GM18907 (cell line): ENCODE measurements around the gene SRSF5.

Experiments
- ATAC-seq: cut with Tn5 transposase; IDR thresholded peaks from one replicate; pipeline ENCODE4 v1.9.1; 2021; ENCODE audit warnings: mild to moderate bottlenecking, moderate library complexity; ENCODE audit not compliant: unreplicated experiment

The SRSF5 gene

GRCh38 chr14:69769623-69770022 lies 2.7 kb downstream of the SRSF5 start:
- no peak for ATAC-seq

DNA sequence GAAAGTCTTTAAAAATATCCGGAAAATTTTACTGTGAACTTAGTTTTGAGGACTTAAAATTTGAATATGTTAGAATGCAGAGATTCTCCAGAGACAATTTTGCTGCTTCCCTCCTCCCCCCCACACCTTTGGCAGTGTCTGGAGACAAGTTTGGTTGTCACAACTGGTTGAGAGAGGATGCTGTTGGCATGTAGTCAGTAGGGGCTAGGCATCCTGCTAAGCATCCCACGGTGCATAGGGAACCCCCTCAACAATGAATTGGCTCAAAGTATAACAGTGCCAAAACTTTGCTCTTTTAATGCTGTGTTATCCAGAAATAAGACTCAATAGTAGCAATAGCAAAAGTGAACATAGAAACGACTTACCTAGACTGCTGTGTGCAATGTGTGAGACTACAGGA lies 3.6 kb downstream of the SRSF5 start:
- no peak for ATAC-seq

DNA sequence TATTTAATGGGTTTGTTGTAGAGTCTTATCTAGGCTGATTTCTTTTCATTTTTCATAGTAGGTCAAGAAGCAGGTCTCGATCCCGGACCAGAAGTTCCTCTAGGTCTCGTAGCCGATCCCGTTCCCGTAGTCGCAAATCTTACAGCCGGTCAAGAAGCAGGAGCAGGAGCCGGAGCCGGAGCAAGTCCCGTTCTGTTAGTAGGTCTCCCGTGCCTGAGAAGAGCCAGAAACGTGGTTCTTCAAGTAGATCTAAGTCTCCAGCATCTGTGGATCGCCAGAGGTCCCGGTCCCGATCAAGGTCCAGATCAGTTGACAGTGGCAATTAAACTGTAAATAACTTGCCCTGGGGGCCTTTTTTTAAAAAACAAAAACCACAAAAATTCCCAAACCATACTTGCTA lies 4.2 kb downstream of the SRSF5 start:
- no peak for ATAC-seq

- no peak for ATAC-seq
Observed at GRCh38 chr14:69772082-69773017, 5.4 kb downstream of the SRSF5 start.

- ATAC-seq = no peak
Observed at GRCh38 chr14:69773571-69774276, 6.8 kb downstream of the SRSF5 start.

GRCh38 chr14:69775012-69775411 lies 8.1 kb downstream of the SRSF5 start:
- ATAC-seq = no peak

GRCh38 chr14:69776875-69777453 lies 10.0 kb downstream of the SRSF5 start:
- ATAC-seq = no peak

- no peak for ATAC-seq
Observed at GRCh38 chr14:69779088-69779487, 12.1 kb downstream of the SRSF5 start.

- no peak for ATAC-seq
Observed at GRCh38 chr14:69780092-69780491, 13.2 kb downstream of the SRSF5 start.

DNA sequence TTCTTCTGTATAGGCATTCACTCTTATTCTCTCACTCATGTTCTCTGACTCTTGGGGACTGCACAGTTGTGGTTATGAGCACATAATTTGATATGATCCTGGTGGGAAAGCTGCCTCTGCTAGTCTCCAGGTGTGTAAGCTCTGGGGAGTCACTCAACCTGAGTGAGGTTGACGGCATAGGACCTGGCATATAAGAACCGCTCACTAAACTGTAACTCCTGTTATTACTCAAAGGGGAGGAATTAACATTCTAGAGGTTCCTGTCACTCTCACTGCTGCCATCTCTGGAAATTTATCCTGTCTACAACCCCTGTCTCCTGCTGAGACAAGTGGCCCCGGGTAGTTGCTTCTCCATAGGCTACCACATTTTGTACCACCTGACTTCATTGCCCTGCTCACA lies 14.0 kb downstream of the SRSF5 start:
- no peak for ATAC-seq

GRCh38 chr14:69784942-69785341 lies 18.0 kb downstream of the SRSF5 start:
- ATAC-seq = no peak

GRCh38 chr14:69786603-69787002 lies 19.7 kb downstream of the SRSF5 start:
- no peak for ATAC-seq

DNA sequence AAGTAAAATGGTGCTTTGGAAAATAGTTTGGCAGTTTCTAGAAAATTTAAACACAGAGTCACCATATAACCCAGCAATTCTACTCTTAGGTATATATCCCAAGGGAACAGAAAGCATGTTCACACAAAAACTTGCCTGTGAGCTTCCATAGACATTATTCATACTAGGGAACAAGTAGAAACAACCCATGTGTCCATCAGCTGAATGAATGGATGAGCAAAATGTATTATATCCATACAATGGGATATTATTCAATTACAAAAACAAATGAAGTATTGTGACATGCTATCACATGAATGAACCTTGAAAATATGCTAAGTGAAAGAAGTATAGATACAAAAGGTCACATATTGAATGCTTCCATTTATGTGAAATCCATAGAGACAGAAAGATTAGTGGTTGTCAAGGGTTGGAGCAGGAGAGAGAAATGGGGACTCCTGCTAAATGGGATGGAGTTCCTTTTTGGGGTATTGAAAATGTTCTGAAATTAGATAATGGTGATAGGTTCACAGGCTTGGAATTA lies 22.2 kb downstream of the SRSF5 start:
- ATAC-seq = no peak

DNA sequence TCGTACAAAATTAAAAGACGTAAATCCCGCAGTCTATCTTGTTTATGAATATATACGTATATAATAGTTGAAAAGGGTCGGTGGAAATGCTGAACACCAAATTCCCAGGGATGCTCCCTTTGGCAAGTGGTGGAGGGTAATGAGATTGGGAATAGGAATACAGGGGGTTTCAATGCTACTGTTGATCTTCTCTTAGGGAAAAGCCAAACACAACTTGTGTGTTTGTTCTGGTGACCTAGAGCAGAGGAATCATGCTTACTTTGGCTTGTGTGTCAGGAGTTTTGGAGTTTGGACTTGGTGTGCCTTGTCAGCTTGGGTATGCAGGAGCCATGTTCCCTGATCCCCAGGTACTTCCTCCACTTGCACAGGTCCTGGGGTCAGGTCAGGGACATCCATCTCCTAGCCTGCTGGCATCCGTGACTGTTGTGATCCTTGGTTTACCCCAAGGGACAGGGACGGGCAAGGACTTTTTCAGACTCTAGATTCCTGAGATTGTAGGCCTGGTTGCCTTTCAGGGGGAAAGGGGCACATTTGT lies 26.0 kb downstream of the SRSF5 start:
- ATAC-seq = no peak

DNA sequence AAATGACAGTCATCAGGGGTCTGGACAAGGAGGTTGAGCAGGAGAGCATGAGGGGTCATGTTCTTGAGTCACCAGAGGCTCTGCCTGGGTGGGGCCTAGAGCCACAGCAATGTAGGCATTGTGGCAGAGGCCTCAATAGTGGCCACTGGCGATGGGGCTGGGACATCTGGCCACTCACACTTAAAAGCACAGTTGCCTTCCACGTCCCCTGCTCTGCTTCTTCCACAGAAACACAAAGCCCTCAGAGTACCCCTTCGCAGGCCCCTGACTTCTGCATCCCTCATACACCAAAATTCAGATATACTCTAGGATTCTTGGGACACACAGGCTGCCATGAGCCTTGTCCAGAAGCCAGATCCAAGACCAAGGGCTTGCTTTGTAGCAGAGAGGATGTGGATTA lies 27.8 kb downstream of the SRSF5 start:
- ATAC-seq = no peak

DNA sequence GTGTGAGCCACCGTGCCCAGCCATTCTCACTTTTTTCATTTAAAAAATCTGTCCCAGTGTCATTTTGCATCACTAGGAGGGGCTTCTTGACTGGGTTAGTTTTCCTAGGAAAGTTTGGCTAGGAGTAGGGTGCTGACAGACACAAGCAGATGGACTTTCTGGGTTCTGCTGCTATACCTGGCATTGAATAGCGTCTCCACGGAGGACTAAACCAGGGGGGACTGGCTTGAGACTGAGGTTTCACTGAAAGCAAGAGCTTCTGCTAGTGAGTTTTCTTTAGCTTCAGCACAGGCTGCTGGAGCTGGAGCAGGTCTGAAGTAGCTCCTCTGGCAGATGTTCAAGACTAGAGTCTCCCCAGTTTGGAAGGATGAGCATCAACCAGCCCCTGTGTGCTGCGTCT lies 28.7 kb downstream of the SRSF5 start:
- ATAC-seq = no peak

DNA sequence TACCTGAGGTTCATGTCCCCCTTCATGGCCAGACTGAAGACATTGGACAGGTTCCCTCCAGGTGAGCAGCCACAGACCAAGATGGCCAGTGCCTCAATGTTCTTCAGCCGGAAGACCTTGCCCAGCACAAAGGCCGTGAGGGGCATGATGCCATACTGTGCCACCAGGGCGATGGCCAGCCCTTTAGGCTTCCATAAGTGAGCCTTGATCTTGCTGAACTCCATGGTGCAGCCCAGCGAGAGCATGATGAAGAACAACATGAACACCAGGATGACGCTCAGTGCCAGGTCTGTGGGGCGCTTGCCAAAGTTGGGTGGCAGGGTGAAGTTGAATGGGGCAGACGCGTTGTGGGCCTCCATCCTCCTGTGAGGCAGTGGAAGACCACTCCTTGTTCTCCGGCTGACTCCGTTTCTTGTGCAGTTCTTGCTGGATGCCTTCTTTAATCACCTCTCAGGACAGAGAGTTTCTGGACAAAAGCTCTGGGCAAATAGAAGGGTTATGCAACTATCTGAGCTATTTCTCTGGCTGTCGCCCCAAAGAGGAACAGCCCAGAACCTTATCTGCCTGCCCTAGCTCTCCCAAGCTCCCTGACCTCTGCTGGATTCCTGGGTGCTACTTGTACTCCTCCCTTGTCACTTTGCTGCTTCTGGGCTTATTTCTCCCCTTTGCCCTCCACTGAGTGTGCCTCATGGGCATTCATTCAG lies 30.0 kb downstream of the SRSF5 start, which contains the start of gene SLC10A1:
SLC10A1 (minus strand) TSS at position 445 of the 704 bp plus-strand sequence; CDS start at position 359, 86 bp downstream.
- ATAC-seq = no peak

DNA sequence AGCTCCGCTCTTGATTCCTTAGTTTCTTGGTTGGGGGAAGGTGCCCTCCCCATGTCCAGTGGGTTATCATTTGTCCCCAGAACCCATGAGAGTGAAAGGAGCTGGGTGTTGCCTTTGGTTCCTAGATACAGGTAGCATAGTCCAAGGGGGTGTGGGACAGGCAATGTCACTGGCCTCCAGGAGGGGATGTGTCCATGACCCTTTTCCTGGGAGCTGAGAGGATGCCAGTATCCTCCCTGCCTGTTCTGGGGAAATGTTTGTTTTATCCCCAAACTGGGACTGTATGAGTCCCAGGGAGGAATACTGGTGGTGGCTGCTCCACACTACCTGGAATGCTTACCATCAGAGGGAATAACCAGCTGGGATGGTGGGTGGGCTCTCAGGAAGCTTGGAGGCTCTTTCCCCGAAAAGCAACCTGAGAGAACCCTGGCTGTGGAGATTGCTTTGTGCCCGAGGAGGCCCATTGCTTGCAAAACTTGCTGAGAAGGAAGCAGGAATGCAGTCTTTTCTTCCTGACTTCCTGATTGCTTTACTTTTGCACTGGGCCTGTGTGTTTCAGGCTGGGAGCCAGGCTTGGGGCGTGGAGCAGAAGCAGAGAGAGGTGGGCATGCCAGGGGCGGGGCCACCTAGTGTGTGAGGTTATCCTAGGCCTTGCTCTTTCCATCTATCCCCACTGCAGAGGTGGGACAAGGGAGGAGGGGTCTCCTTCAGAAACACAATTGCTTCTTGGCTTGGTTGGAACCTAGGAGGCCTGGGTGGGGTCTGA lies 30.8 kb downstream of the SRSF5 start:
- ATAC-seq = no peak

GRCh38 chr14:69798339-69798735 lies 31.4 kb downstream of the SRSF5 start:
- ATAC-seq = no peak

- no peak for ATAC-seq
Observed at GRCh38 chr14:69803753-69804152, 36.8 kb downstream of the SRSF5 start.
